Bronchial epithelial cell (primary cell): ENCODE results near the gene CNOT2. TPM values are rescaled to one million over a fixed set of nuclear protein-coding genes. Genes with fewer than 3 reads are reported as not detected.

ENCODE experiments used
- DNase-seq: peaks from one replicate; pipeline ENCODE4 v3.0.0-alpha.2; 2010; ENCODE audit warnings: low read depth
- FAIRE-seq: peaks from 2 replicates; lab custom pipeline; 2011; peaks lifted over from hg19 to GRCh38; lab: Jason Lieb, UNC
- H3K27me3 ChIP-seq: 2 replicates; pipeline ENCODE4 v1.5.1; 2011; ENCODE audit warnings: low read length; ENCODE audit not compliant: control insufficient read depth, insufficient read depth
- H3K36me3 ChIP-seq: 2 replicates; pipeline ENCODE4 v1.5.1; 2011; ENCODE audit warnings: low read length; ENCODE audit not compliant: control insufficient read depth, insufficient read depth
- H3K4me3 ChIP-seq: 2 replicates; pipeline ENCODE4 v1.5.1; 2011; ENCODE audit warnings: mild to moderate bottlenecking, low read depth, low read length, control low read depth
- CTCF ChIP-seq: IDR thresholded peaks from 2 replicates; pipeline ENCODE4 v1.5.1; 2011; ENCODE audit warnings: mild to moderate bottlenecking, moderate library complexity, low read length, control low read depth, inconsistent platforms; ENCODE audit not compliant: insufficient read depth, severe bottlenecking
- total RNA-seq: library from RNA; depleted of rRNA; stranded (reverse); fragments of >200 nt; gene quantifications from 2 replicates; pipeline ENCODE4 v1.2.1, GENCODE V29; 2014

Gene CNOT2
- total RNA-seq, 1 donor from 2014 or later, result 116 TPM

GRCh38 chr12:70246580-70246979 lies 3.3 kb downstream of the CNOT2 start:
- FAIRE-seq, result no peak
- no peak overlapping the region for H3K4me3 ChIP-seq
- DNase-seq, result no peak
- no peak for TF ChIP-seq CTCF
- H3K36me3 ChIP-seq, result no peaks in the 10 kb centered on the region
- no peaks in the 10 kb centered on the region for H3K27me3 ChIP-seq

GRCh38 chr12:70247653-70248199 lies 4.5 kb downstream of the CNOT2 start:
- DNase-seq (no peak), FAIRE-seq (no peak)
- no peak overlapping the region for H3K4me3 ChIP-seq
- H3K36me3 ChIP-seq, result no peaks in the 10 kb centered on the region
- H3K27me3 ChIP-seq, result no peaks in the 10 kb centered on the region
- TF ChIP-seq CTCF, result no peak

GRCh38 chr12:70248876-70249275 lies 5.6 kb downstream of the CNOT2 start:
- Histone ChIP-seq H3K36me3 (no peaks in the 10 kb centered on the region), H3K4me3 (no peak overlapping the region), H3K27me3 (no peaks in the 10 kb centered on the region)
- DNase-seq, result no peak
- FAIRE-seq, result no peak
- no peak for TF ChIP-seq CTCF

- Histone ChIP-seq H3K4me3 (no peak overlapping the region), H3K27me3 (no peaks in the 10 kb centered on the region), H3K36me3 (no peaks in the 10 kb centered on the region)
- DNase-seq (no peak), FAIRE-seq (no peak)
- TF ChIP-seq CTCF, result no peak
Observed at GRCh38 chr12:70249903-70250302, 6.7 kb downstream of the CNOT2 start.

GRCh38 chr12:70251226-70251625 lies 8.0 kb downstream of the CNOT2 start:
- no peak for DNase-seq
- H3K4me3 ChIP-seq, result no peak overlapping the region
- H3K36me3 ChIP-seq, result no peaks in the 10 kb centered on the region
- no peak for FAIRE-seq
- no peaks in the 10 kb centered on the region for H3K27me3 ChIP-seq
- TF ChIP-seq CTCF, result no peak

- Histone ChIP-seq H3K4me3 (no peak overlapping the region), H3K27me3 (no peaks in the 10 kb centered on the region), H3K36me3 (no peaks in the 10 kb centered on the region)
- no peak for TF ChIP-seq CTCF
- DNase-seq (no peak), FAIRE-seq (no peak)
Observed at GRCh38 chr12:70251661-70252060, 8.4 kb downstream of the CNOT2 start.
